GM19035 (cell line): ENCODE data around the gene GARS1.
"Not testable (repeated sequence)": the region's sequence is repeated elsewhere in the genome, so short reads cannot be mapped to it uniquely, and the experiment has no call there.

Experiments
- ATAC-seq: cut with Tn5 transposase; IDR thresholded peaks from one replicate; pipeline ENCODE4 v1.9.1; 2021; ENCODE audit not compliant: unreplicated experiment

Gene GARS1, protein sequence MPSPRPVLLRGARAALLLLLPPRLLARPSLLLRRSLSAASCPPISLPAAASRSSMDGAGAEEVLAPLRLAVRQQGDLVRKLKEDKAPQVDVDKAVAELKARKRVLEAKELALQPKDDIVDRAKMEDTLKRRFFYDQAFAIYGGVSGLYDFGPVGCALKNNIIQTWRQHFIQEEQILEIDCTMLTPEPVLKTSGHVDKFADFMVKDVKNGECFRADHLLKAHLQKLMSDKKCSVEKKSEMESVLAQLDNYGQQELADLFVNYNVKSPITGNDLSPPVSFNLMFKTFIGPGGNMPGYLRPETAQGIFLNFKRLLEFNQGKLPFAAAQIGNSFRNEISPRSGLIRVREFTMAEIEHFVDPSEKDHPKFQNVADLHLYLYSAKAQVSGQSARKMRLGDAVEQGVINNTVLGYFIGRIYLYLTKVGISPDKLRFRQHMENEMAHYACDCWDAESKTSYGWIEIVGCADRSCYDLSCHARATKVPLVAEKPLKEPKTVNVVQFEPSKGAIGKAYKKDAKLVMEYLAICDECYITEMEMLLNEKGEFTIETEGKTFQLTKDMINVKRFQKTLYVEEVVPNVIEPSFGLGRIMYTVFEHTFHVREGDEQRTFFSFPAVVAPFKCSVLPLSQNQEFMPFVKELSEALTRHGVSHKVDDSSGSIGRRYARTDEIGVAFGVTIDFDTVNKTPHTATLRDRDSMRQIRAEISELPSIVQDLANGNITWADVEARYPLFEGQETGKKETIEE

DNA sequence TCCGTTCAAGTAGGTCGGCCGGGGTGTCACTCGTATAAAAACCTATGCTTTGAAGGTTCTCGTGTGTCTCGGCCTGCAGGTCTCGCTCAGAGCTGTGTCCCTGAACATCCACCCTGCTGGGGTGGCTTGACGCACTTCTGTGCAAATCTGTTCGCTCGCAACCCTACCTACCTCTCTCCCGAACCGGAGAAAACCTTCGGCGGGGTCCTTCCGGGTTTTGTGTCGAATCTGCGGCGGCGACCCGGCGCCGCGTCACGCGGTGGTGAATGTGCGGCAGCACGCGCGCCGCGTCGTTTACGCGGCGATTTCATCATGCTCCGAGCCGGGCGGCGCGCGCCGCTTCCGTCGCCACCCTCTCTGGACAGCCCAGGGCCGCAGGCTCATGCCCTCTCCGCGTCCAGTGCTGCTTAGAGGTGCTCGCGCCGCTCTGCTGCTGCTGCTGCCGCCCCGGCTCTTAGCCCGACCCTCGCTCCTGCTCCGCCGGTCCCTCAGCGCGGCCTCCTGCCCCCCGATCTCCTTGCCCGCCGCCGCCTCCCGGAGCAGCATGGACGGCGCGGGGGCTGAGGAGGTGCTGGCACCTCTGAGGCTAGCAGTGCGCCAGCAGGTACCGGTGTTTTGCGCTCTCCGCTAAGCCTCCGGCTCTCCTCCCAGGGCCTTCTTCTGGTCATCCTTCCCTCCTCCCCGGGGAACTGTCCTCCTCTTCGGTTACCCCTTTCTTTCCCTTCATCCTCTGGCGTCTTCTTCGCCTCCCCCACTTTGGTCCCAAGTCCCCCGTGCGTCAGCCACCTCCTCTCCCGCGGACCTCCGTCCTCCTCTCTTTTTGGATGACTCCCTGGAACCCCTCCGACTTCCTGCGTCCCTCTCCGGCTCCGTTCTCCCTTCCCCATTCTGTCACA lies at the start of gene GARS1:
TSS of gene GARS1 (plus strand) at position 339 of the 896 bp plus-strand sequence. CDS start at position 383, 44 bp downstream.
- peak; percentile 93 for ATAC-seq

DNA sequence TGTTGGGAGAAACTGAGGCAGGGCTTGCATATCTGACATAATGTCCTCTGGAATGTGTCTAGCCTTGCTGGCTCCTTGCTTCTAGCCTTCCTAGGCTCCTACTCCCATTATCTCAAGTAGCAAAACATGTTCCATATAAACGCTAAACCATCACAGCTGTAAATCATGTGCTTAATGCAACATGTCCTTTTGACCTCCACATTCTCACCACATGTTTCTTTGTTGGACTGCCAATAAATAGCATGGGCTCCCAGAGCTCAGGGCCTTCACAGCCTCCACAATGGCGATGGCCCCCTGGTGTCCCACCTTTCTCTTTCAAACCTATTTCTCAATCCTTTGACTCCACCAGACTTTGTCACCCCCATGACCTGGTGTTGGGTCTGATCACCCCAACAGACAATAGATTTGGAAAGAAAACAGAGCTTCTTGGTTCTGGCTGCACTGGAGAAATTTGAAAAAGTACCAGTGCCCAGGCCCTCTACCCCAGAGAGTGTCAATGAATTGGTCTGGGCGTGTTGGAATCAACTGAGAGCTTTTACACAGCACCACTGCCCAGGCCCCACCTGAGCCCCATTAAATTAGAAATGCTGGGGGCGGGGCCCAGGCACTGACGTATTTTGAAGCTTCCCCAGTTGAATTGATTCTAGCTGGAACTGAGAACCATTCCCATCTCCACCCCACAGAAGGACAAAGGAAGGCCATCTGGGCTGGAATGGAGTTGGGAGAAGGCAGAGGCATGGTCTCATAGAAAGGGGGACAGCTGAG lies 48.7 kb upstream of the GARS1 start:
- no peak for ATAC-seq

DNA sequence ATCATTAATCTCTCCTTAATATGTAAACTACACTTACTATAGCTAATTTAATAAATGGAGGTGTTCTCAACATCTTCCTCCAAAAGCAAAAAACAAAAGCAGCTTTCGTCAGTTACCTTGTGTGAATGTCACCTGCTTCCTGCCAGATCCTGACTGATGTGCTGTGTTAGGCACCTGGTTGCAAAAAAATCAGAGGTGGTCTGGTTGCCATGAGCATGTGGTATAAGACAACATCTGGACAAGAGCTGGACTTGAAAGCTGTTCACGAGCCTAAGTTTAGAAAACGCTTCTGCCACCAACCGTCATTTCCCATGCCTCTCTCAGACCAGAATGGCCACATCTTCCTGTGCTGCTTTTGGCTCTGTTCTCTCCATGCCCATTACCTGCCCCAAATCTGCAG lies 48.1 kb upstream of the GARS1 start:
- no peak for ATAC-seq

DNA sequence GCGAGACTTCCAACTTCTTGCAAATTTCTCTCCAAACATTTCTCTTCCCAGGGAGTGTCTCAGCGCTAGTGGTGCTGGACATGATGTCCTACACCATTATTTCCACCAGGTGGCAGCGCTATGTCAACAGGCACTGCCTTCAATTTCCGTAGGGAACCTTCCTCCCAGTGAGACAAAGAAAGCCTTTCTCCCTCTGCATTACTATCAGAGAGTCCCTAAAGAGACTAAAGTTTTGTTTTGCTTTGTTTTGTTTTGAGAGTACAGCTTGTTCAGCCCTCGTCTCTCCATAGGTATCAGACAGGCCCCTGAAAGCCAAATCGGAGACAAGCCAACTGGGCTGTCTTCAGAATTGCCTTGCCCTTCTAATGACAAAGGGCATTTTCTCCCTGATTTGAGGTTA lies 45.8 kb upstream of the GARS1 start:
- ATAC-seq = no peak

DNA sequence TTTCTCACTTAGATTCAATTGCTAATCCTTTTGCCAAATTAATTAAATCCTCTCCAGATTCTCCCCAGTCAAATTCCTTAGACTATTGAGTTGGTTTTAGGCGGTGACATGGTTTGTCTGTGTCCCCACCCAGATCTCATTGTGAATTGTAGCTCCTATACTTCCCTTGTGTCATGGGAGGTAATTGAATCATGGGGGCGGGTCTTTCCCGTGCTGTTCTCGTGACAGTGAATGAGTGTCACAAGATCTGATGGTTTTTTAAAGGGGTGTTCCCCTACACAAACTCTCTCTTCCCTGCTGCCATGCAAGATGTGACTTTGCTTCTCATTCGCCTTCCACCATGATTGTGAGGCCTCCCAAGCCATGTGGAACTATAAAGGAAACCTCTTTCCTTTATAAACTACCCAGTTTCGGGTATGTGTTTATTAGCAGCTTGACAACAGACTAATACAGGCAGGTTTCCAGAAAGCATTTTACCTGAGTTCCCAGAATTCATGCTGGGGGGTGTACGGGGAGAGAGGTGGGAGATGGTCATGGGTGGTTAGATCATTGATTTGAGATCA lies 44.7 kb upstream of the GARS1 start:
- ATAC-seq = no peak

DNA sequence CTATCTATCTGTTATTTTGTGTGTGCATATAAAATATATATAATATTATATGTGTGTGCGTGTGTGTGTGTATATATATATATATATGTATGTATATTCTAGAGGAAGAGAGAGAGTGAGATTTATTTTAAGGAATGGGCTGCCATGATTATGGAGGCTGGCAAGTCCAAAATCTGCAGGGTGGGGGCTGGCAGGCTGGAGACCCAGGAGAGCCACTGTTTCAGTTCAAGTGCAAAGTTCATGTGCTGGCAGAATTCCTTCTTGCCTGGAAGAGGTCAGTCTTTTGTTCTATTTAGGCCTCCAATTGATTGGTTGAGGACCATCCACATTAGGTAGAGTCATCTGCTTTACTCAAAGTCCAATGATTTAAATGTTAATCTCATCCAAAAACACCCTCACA lies 42.3 kb upstream of the GARS1 start:
- no peak for ATAC-seq

DNA sequence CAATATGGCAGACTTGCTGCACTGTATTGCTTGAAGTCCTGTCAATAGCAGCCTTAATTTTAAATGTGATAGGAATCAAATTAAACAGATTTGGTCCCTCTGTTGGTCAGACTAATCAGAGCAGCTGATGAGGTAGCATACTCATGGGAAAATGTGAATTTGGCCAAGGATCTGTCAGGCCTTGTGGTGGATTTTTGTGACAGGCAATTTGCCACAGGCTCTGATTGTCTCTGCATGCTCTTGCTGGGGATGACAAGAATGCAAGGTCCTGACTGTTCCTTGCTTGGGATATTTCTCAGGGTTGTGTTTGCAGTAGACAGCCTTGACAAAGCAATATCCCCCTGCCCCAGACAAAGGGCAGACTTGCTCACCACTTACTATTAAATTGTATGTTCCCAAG lies 41.5 kb upstream of the GARS1 start:
- ATAC-seq = no peak

DNA sequence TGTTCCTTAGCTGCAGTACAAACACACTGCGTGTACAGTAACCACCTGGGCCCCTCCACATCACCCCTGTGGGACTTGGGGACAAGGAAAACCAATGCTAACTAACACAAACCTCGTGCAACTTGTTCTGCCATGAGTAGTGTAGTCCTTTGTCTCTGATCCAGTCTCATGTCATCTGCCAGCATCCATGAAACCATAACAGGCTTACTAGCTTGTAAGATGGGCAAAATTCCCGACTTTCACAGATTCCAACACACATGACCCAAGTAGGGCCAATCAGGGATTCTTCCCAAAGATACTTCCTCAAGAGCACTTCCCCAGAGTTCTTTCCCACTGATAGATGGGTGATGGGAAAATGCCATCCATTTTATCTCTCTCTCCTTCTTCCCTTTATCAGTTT lies 41.1 kb upstream of the GARS1 start:
- no peak for ATAC-seq

DNA sequence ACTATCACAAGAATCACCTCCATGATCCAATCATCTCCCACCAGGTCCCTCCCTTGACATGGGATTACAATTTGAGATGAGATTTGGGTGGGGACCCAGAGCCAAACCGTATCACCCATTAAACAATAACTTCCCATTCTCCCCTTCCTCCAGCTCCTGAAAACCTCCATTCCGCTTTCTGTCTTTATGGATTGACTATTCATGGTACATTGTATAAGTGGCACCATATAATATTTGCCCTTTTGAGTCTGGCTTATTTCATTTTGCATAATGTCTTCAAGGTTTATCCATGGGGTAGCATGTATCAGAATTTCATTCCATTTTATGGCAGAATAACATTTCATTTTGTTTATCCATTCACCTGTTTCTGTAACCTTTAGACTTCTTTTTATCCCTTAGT lies 39.2 kb upstream of the GARS1 start:
- no peak for ATAC-seq

DNA sequence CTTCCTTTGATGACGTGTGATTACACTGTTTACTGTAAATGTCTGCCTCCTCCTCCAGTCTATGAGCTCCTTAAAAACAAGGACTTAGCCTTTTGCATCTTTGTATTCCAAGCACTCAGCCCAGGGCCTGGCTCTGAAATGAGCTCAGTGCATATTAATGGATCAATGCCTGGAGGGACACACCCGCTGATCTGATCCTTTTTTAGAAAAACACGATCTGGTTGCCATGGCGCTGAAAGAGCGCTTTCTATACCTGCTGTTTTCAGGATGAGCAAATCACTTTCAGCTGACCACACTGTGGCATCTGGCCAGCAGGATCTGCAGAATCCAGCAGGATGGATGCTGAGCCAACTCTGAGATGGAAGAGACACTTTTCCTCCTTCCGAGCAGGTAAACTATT lies 37.8 kb upstream of the GARS1 start:
- ATAC-seq = no peak

DNA sequence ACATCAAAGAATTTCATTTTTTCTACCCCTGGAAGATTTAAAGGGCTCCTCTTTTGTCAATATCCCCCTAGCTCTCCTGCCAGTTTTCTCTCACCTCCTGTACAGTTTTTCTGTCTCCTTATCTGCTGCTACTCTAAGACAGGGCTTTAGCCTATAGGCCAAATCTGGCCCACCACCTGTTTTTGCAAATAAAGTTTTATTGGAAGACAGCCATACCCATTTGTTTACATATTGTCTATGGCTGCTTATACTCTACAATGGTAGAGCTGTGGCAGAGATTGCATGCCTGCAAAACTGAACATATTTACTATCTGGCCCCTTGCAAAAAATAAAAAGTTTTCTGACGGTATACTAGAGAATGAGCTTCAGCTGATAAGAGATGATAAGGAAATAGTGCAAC lies 37.4 kb upstream of the GARS1 start:
- ATAC-seq = no peak

DNA sequence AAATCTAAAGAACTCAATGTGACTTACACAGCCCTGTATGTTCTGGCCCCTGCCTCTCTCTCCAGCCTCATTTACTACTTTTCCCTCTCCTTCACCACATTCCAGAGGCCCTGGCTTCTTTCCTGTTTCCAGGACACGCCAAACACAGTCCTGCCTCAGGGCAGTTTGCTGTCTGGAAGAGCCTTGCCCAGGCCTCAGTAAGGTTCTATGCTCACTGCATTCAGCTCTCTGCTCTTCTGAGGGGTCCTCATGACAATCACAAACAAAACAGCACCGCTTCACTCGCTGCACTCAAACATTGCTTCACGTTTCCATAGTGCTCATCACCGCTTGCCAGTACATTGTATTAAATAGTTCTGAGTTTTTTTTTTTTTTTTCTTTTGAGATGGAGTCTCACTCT lies 35.1 kb upstream of the GARS1 start:
- no peak for ATAC-seq

DNA sequence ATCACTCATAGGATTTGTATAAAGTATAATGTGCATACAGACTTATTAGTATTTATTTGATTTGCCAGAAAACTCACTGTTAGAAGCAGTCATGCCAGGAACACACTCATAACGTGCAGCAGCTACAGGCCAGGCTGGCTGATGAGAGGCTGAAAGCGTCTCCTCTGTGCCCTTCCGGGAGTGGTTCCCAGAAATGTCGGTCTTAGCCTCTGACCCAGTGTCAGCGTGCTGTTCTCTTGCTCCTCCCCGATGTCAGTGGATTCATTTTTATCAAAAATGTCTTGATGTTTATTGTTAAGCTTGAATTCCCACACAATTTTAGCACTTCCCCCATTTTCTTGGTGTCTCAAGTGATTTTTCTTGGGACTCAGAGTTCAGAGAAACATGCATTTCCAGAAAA lies 33.3 kb upstream of the GARS1 start:
- no peak for ATAC-seq

DNA sequence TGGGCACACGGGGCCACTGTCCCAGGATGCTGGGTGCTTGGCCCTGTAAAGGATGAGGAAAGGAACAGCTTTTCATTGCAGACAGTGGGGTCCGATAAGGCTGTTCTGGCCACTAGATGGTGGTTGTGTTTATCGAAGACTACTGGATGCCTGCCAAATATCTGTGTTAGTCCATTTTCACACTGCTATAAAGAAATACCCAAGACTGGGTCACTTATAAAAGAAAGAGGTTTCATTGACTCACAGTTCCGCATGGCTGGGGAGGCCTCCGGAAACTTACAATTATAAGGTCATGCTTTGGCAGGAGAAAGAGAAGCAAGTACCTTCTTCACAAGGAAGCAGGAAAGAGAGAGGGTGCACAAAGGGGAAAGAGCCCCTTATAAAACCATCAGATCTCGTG lies 32.2 kb upstream of the GARS1 start:
- no peak for ATAC-seq

DNA sequence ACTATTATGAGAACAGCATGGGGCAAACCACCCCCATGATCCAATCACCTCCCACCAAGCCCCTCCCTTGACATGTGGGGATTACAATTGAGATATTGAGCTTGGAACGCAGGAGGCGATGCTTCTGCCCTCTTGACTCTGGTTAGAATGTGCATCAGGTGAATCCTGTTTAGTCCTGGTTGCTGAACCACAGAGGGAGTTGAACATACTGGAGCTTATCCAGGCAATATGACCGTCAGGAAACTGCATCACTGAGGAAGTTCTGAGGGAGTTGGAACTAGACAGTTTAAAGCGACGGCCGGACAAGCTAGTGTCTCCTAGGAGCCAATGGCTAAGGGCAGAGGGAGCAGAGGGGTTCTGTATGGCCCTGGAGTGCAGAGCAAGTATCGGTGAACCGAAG lies 31.8 kb upstream of the GARS1 start:
- no peak for ATAC-seq

DNA sequence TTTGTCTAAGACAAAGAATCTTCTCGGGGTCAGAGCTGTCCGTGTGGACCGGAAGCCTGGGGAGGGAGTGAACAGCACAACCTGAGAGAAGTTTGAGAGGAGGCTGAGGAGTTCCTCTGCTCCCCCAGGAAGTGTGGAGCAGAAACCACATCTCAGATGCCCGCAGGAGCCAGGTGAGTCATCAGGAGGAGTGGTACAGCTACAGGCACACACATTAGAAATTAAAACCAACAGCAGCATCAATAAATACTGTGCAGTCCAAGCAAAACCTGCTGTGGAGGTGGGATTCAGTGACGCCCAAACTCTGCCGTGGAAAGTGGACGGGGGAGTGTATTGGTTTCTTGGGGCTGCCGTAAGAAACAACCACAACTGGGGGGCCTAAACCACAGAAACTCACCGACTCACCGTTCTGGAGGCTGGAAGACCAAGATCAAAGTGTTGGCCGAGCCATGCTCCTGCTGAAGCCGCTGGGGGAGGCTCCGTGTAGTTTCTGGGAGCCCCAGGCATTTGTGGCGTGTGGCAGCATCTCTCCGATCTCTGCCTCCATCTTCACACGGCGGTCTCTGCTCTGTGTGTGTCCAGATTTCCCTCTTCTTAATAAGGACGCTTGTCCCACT lies 31.2 kb upstream of the GARS1 start:
- ATAC-seq = no peak

DNA sequence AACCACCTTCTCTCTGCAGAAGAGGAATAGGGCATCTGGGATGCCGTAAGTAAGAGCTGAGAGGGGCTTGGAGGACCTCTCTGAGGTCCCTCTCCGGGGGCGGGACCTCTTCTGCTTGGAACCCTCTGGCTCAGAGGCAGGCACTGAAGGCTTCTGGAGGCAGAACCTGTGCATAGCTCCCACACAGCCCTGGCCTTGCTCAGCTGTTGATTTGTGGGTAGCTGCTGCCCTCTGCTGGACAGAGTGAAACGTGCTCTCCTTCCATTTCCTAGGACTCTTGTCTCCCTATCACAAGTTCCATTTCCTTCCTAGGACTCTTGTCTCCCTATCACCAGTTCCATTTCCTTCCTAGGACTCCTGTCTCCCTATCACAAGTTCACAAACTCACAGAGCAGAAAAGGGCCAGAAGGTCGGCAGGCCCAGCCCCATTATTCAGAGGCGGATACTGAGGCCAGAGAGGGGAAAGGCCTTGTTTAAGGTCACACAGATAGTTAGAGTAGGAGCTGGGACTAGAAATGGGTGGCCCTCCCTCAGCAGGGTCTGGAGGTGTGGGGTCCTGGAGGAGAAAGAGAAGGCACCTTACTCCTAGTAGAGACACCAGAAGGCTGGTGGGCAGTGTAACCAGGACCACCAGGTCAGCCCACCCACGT lies 30.3 kb upstream of the GARS1 start:
- peak; percentile 83 for ATAC-seq

DNA sequence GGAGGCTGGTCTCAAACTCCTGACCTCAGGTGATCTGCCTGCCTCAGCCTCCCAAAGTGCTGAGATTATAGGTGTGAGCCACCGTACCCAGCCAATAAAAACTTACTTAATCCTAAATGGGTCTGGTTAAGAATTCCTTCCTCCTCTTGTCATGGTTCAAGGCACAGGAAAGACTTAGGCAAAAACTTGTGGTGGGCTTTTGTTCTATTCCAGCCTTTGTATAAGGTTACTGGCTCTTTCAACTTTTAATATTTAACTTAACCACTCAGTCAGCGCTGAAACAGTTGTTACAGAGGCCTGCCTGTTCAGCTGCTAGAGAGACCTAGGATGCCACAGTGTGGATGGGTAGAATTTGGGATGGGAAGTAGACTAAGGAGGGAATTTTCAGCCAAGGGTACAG lies 28.1 kb upstream of the GARS1 start:
- ATAC-seq = no peak

DNA sequence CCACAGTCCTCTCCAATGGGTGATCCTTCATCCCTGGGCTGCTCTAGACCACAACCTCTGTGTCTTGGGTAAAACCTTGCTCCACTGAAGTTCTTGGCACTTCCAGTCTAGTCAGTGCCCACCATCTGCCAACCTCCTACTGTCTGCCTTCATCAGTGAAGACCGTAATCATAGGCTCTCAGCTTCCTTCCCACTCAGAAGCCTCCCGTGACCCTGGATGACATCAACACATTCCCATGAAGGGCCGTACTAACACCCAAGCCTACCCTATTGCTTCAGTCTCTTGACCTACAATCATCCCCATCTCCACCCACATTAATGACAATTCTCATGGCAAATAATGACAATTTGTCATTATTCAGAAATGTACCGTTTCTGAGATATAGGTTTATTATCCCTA lies 27.6 kb upstream of the GARS1 start:
- no peak for ATAC-seq

DNA sequence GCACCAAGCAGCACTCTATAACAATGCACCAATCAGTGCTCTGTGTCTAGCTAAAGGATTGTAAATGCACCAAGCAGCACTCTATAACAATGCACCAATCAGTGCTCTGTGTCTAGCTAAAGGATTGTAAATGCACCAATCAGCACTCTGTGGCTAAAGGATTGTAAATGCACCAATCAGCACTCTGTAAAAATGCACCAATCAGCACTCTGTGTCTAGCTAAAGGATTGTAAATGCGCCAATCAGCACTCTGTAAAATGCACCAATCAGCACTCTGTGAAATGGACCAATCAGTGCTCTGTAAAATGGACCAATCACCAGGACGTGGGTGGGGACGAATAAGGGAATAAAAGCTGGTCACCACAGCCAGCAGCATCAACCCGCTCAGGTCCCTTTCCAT lies 24.4 kb upstream of the GARS1 start:
- not testable (repeated sequence) for ATAC-seq
